ENCODE results near the gene IRGQ. TPM values are rescaled to one million over a fixed set of nuclear protein-coding genes. Genes with fewer than 3 reads are reported as not detected.

IRGQ gene
- total RNA-seq, 1 donor from 2014 or later, result 19.6 TPM

GRCh38 chr19:43581467-43581866, 14.5 kb downstream of the IRGQ start:
- ATAC-seq, result no peak
- intact Hi-C loops (cut with micrococcal nuclease), result no loop called here
- no peak for DNase-seq

- no peak for DNase-seq
- no peak for ATAC-seq
- intact Hi-C loops (cut with micrococcal nuclease), result no loop called here
Measured at GRCh38 chr19:43578787-43579186, 17.1 kb downstream of the IRGQ start.

GRCh38 chr19:43575955-43576878, 19.7 kb downstream of the IRGQ start:
- intact Hi-C loops (cut with micrococcal nuclease), result no loop called here
- DNase-seq (no peak), ATAC-seq (peak; percentile 1)

DNA sequence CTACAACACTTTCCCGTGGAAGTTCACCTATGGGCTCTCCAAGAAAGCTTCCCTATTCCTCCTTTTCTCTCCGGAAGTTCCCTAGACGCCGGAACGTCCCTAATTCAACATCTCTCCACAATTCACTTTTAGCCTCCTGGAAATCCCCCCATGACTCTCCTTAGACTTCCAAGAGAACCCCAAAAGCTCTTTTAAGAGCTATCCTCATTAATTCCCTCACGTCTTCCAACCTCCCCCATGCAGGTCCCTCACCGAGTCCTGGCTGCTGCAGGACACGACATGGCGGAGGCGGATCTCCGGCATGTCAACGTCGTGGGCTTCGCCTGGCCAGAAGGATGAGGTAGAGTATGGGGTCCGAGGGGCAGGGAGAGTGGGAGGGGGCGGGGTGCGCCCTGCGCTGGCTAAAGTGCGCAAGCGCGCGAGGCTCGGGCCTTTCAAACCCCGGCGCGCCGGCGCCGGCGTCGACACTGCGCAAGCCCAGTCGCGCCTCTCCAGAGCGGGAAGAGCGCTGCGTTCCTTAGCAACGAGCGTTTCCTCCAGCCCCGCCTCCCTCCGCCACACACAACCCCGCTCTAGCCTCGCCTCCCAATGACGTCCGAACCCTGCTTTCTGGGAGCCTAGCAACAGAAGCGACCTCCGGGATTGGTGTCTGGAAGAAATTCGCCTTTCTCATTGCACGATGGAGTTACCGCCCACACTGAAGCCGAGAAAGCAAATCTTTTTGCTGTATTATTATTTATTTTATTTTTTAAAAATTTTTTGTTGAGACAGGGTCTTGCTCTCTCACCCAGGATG, 20.6 kb downstream of the IRGQ start, which contains the start of the genes PINLYP and XRCC1:
Gene PINLYP (plus strand): TSS at position 646 of the 795 bp plus-strand sequence. CDS start 1,391 bp downstream, outside the sequence.
Gene XRCC1 (minus strand): TSS at position 372 of the 795 bp plus-strand sequence. CDS start 69 bp downstream, at position 303.
- ATAC-seq (peak; percentile 99), DNase-seq (peak; percentile 98)
- intact Hi-C loops (cut with micrococcal nuclease), result no loop called here

- ATAC-seq (no peak), DNase-seq (no peak)
- intact Hi-C loops (cut with micrococcal nuclease), result no loop called here
Measured at GRCh38 chr19:43574424-43575155, 21.3 kb downstream of the IRGQ start.

DNA sequence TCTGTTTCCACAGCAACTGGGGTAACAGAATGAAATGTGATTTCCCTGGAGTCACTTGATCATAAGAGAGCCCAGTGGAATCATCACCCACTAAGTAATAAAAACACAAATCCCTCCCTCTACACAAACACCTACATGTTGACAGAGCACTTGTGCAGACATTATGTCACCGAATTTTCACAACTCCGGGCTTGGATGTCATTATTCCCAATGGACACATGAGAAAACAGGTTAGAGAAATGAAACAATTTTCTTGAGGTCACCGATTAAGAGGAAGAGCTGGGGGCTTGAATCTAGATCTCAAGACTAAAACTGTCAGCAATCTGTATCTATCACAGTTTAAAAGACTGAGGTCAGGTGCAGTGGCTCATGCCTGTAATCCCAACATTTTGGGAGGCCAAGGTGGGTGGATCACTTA, 23.8 kb downstream of the IRGQ start:
- DNase-seq, result no peak
- ATAC-seq, result no peak
- intact Hi-C loops (cut with micrococcal nuclease), result no loop called here

- no peak for DNase-seq
- intact Hi-C loops (cut with micrococcal nuclease), result no loop called here
- ATAC-seq, result no peak
Measured at GRCh38 chr19:43570174-43570791, 25.7 kb downstream of the IRGQ start.

- intact Hi-C loops (cut with micrococcal nuclease), result no loop called here
- no peak for DNase-seq
- ATAC-seq, result no peak
Measured at GRCh38 chr19:43569657-43570056, 26.3 kb downstream of the IRGQ start.

GRCh38 chr19:43564800-43565199, 31.1 kb downstream of the IRGQ start:
- ATAC-seq (no peak), DNase-seq (no peak)
- intact Hi-C loops (cut with micrococcal nuclease), result no loop called here

GRCh38 chr19:43563816-43564457, 32.0 kb downstream of the IRGQ start:
- intact Hi-C loops (cut with micrococcal nuclease), result no loop called here
- ATAC-seq, result no peak
- DNase-seq, result no peak

GRCh38 chr19:43562698-43563241, 33.2 kb downstream of the IRGQ start:
- ATAC-seq (peak; percentile 97), DNase-seq (peak; percentile 90)
- intact Hi-C loops (cut with micrococcal nuclease), result no loop called here

DNA sequence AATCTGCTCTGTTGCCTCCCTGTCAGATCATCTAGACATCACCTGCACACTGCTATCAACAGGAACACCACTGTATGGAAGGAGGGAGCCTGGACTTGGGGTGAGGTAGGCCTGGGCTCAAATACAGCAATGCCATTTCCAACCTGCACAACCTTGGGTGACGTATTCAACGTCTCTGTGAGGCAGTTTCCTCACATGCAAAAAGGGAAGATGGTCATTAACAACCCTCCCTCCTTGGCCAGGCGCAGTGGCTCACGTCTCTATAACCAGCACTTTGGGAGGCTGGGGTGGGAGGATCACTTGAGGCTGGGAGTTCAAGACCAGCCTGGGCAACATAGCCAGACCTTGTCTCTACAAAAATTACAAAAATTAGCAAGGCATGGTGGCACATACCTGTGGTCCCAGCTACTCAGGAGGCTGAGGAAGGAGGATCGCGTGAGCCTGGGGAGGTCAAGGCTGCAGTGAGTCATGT, 33.7 kb downstream of the IRGQ start:
- intact Hi-C loops (cut with micrococcal nuclease), result no loop called here
- ATAC-seq (no peak), DNase-seq (no peak)

DNA sequence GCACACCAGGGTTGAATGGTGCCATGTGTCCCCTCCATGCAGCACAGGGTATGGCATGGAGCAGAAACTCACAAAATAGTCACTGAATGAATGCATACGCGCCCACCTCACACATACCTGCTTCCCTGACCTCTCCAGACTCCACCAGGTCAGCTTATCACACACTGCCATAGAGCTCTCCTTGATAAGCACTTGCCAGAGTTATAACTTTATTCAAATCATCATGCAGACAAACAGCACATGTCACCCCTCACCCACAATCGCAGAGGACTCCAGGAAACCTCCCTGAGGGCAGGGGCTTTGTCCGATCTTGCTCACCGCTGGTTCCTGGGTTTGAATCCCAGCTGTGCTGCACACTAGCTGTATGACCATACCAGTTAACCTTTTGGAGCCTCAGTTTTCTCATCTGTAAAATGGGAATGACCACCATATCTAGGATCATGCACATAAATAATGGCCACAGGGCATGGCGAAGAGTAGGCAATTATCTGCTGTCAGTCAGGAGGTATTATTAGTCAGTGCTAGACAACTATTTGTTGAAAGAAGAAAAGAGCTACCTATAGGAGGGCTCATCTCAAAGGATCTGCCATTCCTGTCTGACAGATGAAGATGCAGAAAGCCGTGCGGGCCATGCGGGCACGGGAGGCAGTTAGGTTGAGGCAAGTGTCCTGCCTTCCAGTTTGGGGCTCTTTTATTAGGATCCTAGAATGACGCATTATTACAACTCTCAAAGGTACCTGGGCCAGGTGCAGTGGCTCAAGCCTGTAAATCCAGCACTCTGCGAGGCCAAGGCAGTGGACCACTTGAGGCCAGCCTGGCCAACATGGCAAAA, 34.6 kb downstream of the IRGQ start:
- DNase-seq, result no peak
- intact Hi-C loops (cut with micrococcal nuclease), result no loop called here
- no peak for ATAC-seq

- intact Hi-C loops (cut with micrococcal nuclease), result no loop called here
- no peak for DNase-seq
- ATAC-seq, result no peak
Measured at GRCh38 chr19:43560687-43561086, 35.2 kb downstream of the IRGQ start.

- peak; percentile 53 for ATAC-seq
- DNase-seq, result peak; percentile 53
- intact Hi-C loops (cut with micrococcal nuclease), result no loop called here
Measured at GRCh38 chr19:43555185-43555770, 40.7 kb downstream of the IRGQ start.

DNA sequence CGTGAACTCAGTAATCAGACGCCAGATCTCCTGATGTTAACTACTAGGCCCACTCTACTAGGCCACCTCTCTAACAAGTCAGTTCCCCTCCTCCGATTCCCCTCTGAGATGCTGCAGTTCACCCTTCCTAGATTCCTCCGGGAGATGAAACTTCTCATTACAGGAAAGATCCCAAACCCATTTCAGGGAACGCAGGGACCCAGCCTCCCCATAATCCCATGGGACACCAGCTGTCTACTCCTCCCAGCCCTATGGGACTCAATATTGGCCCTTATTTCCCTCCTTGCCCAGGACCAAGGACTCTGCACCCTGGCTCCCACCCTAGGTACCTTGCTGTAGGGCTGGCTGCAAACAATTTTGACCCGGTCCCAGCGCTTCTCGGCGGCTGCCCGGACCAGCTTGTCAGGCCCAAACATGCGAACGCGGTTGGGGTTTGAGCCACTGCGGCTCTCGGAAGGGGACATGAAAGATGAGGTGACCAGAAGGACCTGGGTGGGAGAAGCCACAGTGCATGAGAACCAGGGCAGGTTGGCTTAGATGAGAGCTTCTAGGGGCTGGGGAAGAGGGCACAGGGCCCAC, 41.5 kb downstream of the IRGQ start:
- DNase-seq, result no peak
- intact Hi-C loops (cut with micrococcal nuclease), result no loop called here
- no peak for ATAC-seq

Data from left ventricle myocardium superior (tissue), 1 donor.